GM12872 (cell line): ENCODE measurements around the gene LGALS4.

Source experiments
- TF ChIP-seq, protein P1 (sequence below): IDR thresholded peaks from 3 replicates; pipeline ENCODE4 v1.5.1; 2011; ENCODE audit warnings: low read depth, mild to moderate bottlenecking, low read length, moderate library complexity; ENCODE audit not compliant: insufficient read depth

Gene LGALS4

DNA sequence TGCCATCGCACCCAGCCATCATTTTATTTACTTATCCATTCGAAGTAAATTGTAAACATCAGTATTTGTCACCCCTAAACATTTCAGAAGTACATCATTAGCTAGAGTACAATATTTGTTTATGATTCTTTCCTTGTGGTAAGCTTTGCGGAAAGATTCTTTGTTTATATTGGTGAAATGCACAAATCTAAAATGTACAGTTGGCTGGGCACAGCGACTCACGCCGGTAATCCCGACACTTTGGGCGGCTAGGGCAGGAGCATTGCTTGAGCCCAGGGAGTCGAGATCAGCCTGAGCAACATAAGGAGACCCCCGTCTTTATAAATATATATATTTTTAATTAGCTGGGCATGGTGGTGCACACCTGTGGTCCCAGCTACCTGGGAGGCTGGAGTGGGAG, 13.6 kb downstream of the LGALS4 start:
- TF ChIP-seq, protein P1, sequence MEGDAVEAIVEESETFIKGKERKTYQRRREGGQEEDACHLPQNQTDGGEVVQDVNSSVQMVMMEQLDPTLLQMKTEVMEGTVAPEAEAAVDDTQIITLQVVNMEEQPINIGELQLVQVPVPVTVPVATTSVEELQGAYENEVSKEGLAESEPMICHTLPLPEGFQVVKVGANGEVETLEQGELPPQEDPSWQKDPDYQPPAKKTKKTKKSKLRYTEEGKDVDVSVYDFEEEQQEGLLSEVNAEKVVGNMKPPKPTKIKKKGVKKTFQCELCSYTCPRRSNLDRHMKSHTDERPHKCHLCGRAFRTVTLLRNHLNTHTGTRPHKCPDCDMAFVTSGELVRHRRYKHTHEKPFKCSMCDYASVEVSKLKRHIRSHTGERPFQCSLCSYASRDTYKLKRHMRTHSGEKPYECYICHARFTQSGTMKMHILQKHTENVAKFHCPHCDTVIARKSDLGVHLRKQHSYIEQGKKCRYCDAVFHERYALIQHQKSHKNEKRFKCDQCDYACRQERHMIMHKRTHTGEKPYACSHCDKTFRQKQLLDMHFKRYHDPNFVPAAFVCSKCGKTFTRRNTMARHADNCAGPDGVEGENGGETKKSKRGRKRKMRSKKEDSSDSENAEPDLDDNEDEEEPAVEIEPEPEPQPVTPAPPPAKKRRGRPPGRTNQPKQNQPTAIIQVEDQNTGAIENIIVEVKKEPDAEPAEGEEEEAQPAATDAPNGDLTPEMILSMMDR = no peak

DNA sequence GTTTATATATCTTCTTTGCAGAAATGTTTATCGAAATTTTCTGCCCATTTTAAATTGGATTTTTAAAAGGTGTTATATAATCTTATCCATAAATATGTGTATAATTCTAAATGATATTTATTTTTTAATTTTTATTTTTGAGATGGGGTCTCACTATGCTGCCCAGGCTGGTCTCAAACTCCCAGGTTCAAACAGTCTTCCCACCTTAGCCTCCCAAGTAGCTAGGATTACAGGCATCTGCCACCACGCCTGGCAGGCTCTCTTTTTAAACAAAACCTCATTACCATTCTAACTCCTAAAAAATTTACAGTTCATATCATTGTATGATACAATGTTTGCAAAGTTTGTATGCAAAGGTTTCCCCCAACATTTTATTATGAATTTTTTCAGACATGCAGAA, 16.6 kb downstream of the LGALS4 start:
- TF ChIP-seq, protein P1 = no peak

DNA sequence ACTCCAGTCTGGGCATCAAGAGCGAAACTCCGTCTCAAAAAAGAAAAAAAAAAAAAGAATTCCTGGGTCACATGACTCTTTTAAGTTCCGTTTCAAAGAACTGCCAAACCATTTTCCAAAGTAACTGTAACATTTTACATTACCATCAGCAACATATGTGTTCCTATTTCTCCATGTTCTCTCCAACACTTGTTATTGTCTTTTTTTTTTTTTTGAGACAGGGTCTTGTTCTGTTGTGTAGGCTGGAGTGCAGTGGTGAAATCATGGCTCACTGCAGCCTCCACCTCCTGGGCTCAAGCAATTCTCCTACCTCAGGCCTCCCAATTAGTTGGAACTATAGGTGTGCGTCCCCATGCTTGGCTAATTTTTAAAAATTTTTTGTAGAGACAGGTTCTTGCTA, 17.2 kb downstream of the LGALS4 start:
- TF ChIP-seq, protein P1 = no peak

DNA sequence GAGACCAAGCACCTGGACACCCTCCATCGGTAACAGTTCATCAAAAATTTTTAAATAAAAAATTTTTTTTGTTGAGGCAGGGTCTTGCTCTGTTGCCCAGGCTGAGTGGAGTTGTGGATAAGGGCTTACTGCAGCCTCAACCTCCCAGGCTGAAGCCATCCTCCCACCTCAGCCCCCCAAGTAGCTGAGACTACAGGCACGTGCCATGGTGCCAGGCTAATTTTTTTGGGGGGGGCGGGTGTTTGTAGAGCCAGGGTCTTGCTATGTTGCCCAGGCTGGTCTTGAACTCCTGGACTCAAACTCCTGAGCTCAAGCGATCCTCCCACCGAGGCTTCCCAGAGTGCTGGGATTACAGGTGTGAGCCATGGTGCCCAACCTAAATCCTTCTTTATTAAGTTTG, 19.1 kb downstream of the LGALS4 start:
- TF ChIP-seq, protein P1 = no peak

DNA sequence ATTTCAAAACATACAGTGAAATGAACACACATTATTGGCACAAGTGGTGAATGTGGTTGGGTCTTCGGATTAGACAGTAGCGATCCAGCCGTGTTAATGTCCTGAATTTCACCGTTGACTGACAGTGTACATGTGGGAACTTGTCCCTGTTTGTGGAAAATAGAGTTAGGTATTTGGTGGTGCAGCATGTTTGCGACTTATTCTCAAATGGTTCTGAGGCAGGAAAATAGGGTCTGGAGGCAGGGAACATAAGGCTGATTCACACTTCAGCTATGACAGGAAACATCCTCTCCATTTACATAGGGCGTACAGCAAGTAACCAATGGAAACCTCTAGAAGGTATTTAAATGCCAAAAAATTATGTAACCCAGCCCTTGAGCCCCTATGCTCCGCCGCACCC, 19.6 kb downstream of the LGALS4 start:
- TF ChIP-seq, protein P1 = no peak

DNA sequence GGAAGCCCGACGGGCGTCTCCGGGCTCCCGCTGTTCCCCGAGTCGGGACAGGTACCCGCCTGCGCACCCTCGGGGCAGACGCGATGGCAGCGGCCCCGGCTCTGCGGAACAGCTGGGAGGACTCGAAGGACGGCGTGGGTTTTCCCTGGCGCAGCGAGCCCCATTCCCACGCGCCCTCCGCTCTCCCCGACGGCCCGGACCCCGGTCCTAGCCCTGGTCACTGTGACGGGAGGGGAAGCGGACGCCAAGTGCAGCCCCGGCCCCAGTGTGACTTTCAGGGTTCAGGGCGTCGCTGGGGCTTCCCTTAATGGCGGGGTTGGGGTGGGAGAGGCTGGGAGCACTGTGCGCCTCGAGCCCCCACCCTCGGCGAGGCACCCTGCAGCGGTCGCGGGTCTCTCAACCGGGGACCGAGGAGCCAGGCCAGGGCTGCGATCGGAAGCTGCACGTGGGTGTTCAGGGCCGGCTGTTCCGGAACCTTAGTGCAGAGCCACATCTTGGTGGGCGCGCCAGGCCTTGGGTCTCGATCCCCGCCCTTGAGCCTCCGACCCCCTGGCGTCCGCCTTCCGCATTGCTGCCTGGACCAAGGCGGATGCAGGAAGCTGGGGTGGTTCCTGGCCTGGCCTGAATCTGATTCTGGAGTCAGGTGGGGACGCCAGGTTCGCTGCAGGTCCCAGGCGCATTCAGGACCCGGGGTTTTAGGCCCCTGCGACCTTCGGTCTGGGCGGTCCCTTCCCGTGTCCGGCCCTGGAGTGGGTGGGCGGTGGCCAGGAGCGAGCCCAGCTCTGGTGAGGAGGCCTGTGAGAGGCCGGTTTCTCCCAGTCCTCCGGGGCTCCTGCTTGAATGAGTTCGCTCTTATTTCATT, 20.3 kb downstream of the LGALS4 start:
- TF ChIP-seq, protein P1 = peak; percentile 54; the same call in 2 of the 3 replicates

DNA sequence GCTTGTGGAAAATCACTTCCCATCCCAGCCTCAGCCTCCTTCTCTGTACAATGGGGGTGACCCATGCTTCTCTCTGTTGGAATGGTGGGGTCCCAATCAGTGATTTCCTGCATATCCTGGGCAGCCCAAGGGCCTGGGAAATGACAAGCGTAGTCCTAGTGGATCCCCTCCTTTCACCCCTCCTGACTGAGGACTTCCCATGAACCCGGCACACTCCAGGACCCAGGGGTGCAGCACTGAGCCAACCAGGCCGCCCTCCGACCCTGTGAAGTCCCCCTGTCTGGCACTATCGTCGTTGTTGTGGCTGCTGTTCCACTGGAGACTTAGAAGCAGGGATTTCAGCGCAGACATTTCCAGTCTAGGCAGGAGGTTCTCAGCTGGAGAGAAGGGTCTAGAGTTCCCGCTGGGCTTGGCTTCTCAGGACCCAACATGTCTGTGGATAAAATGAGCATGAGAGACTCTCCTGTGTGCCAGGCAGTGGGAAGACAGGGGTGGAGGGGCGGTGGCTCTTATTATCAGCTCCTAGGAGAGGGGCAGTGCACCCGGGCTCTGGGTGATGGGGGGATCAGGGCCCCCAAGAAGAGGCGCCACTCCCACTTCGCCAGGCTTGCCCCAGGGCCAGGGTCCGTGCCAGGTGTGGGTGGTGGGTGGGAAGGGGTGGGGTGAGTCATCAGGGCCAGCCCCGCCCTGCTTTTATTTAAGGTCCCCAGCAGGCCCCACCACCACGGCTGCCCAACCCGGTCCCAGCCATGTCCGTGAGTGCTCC, 24.1 kb downstream of the LGALS4 start, which contains the start of gene LGALS7B:
Gene LGALS7B (plus strand): TSS at position 723 of the 766 bp plus-strand sequence. CDS start 27 bp downstream, at position 750.
- TF ChIP-seq, protein P1 = no peak
